HG03354 (cell line): ENCODE data around the gene PRUNE2.
A peak's percentile ranks its signal among the peaks of the same experiment; 100 is the strongest.
"Not testable (repeated sequence)": the region's sequence is repeated elsewhere in the genome, so short reads cannot be mapped to it uniquely, and the experiment has no call there.

Experiments used
- ATAC-seq: cut with Tn5 transposase; IDR thresholded peaks from one replicate; pipeline ENCODE4 v1.9.1; 2021; ENCODE audit warnings: mild to moderate bottlenecking; ENCODE audit not compliant: unreplicated experiment, poor library complexity, severe bottlenecking

Gene PRUNE2

GRCh38 chr9:76905791-76906646 lies at the start of gene PRUNE2:
Gene PRUNE2 (minus strand): TSS chr9:76906114. CDS start chr9:76905963, 151 bp downstream.
- ATAC-seq: peak; percentile 63

GRCh38 chr9:76955406-76955805 lies 49.5 kb upstream of the PRUNE2 start:
- not testable (repeated sequence) for ATAC-seq

GRCh38 chr9:76949865-76950264 lies 44.0 kb upstream of the PRUNE2 start:
- ATAC-seq: no peak

GRCh38 chr9:76944011-76944410 lies 38.1 kb upstream of the PRUNE2 start:
- no peak for ATAC-seq

GRCh38 chr9:76943054-76943453 lies 37.1 kb upstream of the PRUNE2 start:
- no peak for ATAC-seq

GRCh38 chr9:76932757-76933156 lies 26.8 kb upstream of the PRUNE2 start:
- no peak for ATAC-seq

GRCh38 chr9:76932265-76932664 lies 26.4 kb upstream of the PRUNE2 start:
- no peak for ATAC-seq

GRCh38 chr9:76927540-76928240 lies 21.8 kb upstream of the PRUNE2 start:
- ATAC-seq: no peak

- ATAC-seq: no peak
Measured at GRCh38 chr9:76926846-76927245, 20.9 kb upstream of the PRUNE2 start.

- ATAC-seq: no peak
Measured at GRCh38 chr9:76926324-76926741, 20.4 kb upstream of the PRUNE2 start.

- ATAC-seq: no peak
Measured at GRCh38 chr9:76921165-76921564, 15.3 kb upstream of the PRUNE2 start.

GRCh38 chr9:76917299-76917698 lies 11.4 kb upstream of the PRUNE2 start:
- ATAC-seq: no peak

- ATAC-seq: no peak
Measured at GRCh38 chr9:76916231-76916630, 10.3 kb upstream of the PRUNE2 start.

- ATAC-seq: no peak
Measured at GRCh38 chr9:76913467-76913866, 7.6 kb upstream of the PRUNE2 start.

GRCh38 chr9:76912636-76913275 lies 6.8 kb upstream of the PRUNE2 start:
- no peak for ATAC-seq

GRCh38 chr9:76911971-76912370 lies 6.1 kb upstream of the PRUNE2 start:
- no peak for ATAC-seq

GRCh38 chr9:76910861-76911260 lies 4.9 kb upstream of the PRUNE2 start:
- ATAC-seq: no peak

GRCh38 chr9:76906647-76906975 lies 697 bp upstream of the PRUNE2 start:
- no peak for ATAC-seq

- ATAC-seq: no peak
Measured at GRCh38 chr9:76904661-76905457, 1.1 kb downstream of the PRUNE2 start.

- ATAC-seq: no peak
Measured at GRCh38 chr9:76902395-76902794, 3.5 kb downstream of the PRUNE2 start.
